HG02840 (cell line): ENCODE data around the gene CT83.

Experiments
- ATAC-seq: cut with Tn5 transposase; IDR thresholded peaks from one replicate; pipeline ENCODE4 v1.9.1; 2021; ENCODE audit warnings: mild to moderate bottlenecking, moderate library complexity, moderate number of reproducible peaks; ENCODE audit not compliant: unreplicated experiment, low FRiP score

Gene CT83

DNA sequence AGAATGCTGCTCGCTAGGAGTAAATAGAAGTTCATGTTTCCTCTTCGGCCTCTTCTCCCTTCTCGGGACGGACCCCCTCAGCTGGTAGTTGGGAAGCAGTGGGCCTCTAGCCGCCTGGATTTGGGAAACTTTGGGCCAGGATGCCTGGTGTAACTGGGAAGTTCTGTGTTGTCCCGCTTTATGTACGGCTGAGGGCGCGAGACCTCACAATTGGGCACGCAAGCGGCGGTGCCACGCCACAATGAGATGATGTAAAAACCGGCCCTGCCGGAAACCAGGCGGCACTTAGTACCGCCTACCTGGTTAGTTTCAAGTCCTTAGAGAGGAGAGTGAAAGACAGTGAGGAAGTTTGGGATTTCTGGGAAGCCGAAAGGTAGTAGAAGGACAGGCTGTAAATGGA lies at the start of gene CT83:
Gene CT83, minus strand, starts transcription at position 155 of the 400 bp plus-strand sequence. Its CDS starts 120 bp downstream, at position 35.
- ATAC-seq, result no peak

DNA sequence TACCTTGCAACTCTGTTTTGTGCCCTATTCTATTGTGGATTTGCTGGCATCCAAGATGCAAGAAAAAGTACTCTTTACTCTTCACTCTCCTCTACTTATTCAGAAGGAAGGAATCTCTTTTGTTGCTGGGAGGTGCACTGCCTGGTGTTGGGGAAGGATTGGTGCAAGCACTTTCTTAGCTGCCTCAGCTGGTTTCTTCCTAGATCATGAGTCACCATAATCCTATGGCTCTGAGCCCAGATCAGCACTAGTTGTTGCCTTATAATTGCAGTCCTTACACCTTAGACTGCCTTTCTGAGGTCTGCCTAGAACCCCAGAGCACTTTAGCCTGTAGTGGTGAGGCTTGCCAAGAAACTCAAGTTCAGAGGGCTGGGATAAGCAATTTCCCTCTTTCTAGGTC lies 37.0 kb upstream of the CT83 start:
- no peak for ATAC-seq

DNA sequence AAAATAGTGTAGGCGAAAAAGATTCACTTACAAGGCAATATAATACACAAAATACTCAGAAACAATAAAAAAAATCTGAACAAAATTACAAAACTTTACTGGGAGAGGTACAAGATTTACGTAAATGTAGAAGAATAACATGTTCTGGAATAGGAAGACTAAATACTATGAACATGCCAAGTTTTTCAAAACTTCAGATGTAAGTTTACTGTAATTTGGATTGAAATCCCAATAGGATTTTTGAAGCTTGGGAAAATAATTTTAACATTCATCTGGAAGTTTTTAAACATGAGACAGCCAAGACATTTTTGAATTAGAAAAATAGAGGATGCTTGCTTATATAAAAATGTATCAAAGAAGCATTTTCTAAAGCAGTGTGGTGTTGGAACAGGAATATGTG lies 30.5 kb upstream of the CT83 start:
- no peak for ATAC-seq

DNA sequence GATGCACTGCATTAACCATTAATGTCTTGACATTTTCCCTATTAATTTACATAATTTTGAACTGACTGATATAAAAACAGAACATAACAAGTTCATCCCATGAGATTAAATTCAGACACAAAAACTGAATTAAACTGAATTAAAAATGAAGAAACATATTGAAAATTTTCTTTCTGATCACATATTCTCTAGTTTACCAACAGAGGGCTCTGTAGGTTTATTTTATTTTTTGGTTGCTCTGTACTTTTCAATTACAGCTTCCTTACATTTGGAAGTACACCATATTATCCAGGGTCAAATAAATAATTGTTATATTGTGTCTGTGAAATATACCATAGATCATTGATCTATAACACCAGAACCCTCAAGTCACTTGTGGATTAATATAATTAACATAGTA lies 27.3 kb upstream of the CT83 start:
- ATAC-seq, result no peak

DNA sequence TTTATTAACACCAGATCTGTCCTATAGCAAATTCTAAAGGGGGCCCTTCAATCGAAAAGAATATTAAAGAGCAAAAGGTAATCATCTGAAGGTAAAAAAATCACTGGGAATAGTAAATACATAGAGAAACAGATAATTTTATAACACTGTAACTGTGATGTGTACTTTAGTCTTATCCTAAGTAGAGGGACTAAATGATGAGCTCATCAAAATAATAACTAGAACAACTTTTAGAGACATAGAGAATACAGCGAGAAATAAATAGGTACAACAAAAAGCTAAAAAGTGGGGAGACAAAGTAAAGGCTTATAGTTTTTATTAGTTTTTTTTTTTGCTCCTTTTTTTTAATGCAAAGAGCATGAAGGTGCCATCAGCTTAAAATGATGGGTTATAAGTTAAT lies 17.3 kb upstream of the CT83 start:
- ATAC-seq, result no peak

- ATAC-seq, result no peak
Observed at GRCh38 chrX:116449156-116449555, 13.6 kb downstream of the CT83 start.

GRCh38 chrX:116436358-116436816 lies 26.4 kb downstream of the CT83 start, which contains the start of gene SLC6A14:
Gene SLC6A14, plus strand, starts transcription at chrX:116436606. Its CDS starts 104 bp downstream, at chrX:116436710.
- ATAC-seq, result no peak

- ATAC-seq, result no peak
Observed at GRCh38 chrX:116435597-116435996, 27.2 kb downstream of the CT83 start.

GRCh38 chrX:116427978-116428377 lies 34.8 kb downstream of the CT83 start:
- no peak for ATAC-seq

GRCh38 chrX:116417968-116418367 lies 44.8 kb downstream of the CT83 start:
- no peak for ATAC-seq

DNA sequence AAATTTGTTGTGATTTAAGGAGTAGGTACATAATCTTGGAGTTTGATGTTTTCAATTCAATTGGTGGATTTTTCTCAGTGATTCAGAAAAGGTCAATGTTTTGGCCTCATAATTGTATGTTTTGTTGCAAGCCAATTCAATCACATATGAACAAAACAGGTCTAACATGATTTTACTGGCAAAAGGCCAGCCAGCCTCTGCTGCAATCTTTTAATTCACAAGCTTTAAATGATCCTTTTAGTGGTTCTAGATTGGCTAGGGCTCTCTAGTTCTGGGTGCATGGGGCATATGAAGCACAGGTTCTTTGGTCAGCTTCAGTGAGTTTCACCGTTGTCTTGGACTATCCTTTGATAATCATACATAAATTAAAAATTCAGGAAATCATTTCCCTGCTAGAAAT lies 45.6 kb downstream of the CT83 start:
- no peak for ATAC-seq

DNA sequence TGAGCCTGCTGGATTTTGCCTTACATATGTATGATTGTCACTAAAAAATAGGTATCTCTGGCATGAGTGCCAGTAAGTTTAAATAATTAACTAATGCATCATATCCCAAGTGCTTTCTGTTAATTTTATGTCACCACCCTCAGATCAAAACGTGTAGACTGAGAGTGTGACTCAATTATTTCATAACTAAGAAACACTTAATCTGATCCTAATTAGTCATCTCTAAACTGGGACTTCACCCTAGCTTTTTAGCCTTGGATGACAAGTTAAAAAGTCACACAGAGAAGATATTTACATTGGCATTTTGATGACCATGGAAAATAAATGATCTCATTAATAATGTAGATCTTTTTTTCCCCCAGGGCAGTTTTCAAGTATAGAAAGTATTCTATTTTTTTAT lies 49.5 kb downstream of the CT83 start:
- ATAC-seq, result no peak
